DMS 273 treated with DMSO at 0.1 percent for 48 hours (cell line): ENCODE measurements around the gene CEP131.

ENCODE experiments used
- DNase-seq: peaks from one replicate; lab custom pipeline; 2025; lab: John Stamatoyannopoulos, UW

Gene CEP131

DNA sequence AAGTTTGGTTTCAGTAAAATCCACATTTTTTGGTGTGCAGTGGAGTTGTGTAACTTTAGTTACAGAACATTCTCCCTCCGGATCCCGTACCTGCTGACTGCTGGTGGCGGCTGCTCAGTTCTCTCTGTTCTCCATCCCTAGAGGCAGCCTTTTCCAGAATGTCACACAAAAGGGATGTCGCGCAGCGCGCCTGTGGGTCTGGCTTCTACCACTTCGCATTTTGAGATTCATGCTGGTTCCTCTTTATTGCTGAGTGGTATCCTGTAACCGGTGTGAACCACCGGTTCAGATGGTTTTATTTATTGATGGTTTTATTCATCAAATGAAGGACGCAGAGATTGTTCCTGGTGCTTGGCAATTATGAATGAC lies 981 bp upstream of the CEP131 start:
- DNase-seq, result no peak

DNA sequence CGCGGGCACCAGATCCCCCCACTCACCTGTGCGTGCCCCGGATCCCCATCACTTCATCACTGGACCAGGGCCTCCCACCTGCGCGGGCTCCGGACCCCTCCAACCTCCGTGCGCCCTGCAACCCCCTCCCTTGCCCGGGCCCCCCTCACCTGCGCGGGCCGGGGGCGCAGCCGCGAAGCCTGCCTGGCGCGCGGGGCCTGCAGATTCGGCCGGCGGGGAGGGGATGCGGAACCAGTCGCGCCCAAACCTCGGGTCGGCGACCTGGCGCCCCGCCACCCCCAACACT lies 202 bp downstream of the CEP131 start:
- no peak for DNase-seq

DNA sequence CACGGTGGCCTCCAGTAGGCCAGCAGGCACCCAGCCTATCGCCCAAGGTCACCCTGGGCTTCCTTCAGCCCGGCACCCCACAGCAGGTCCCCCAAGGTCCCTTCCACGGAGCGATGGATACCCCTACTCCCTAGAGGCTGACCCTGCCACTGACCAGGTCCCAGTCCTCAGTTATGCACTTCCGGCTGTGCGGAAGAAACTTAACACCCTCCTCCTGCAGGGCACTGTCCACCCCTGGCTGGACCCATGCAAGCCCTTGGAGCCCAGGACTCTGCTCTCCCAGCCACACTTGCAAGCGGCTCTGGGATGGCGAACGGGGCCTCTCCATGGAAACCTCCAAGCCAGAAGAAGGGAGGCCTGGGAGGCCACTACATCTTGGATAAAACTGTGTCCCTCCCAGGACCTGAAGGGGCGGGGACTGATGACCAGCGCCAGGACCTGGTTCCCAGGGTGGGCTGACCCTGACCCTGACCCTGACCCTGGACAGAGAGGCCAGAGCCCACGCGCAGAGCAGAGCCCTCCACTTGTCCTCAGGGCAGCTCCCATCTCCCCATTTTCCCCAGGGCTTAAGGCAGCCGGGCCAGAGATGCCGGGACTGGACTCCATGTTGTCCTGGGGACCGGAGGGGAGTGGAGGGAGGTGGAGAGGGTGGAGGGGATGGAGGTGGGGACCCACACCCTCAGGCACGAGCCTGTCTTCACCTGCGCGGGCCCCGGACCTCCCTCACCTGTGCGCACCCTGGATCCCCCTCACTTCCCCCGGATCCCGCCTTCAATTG lies 734 bp downstream of the CEP131 start:
- no peak for DNase-seq

DNA sequence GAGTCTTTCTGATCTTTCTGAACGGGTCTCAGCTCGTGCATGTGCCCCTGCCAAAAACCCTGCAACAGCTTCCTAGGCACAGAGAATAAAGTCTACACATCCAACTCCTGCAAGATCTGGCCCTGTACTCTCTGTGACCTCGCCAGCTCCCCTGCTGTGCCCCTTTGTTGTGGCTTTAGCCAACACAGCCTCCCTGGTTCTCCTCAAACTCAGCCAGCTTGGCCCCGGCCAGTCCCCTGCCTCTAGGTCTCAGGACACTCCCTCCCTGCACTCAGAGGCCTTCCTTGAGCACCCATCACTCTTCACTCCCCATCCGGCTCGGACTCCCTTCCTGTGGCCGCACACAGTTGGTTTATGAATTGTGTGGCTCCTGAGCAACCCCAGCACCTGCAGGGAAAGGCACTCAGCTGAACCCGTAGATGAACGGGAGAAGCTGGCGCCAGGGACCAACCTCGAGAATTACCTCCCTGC lies 1.4 kb downstream of the CEP131 start:
- no peak for DNase-seq

DNA sequence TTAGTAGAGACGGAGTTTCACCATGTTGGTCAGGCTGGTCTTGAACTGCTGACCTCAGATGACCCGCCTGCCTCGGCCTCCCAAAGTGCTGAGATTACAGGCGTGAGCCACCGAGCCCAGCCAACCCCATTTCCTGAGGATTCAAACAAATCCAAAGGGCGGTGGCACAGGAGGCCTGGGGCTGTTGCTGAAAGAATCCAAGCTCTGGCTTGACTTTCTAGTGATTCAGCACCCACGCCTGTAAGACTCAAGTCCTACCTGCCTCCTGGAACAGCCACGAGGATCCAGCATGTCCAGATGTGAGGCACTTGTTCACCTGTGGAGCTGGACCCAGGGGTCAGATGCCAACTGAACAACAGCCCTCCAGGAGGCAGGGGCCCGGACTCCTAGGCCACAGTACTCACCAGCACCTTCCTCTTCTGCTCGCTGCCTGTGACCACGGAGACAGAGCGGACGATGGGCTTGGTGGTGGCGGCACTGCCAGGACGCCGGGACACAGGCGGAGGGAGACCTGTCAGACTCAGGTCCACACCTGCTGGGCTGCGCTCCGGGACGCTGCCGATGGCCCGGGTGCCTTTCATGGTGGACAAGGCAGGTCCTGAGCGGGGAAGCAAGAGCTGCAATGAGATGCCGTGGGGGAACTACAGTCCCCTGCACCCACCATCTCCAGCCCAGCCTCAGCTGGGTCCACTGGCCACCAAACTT lies 3.1 kb downstream of the CEP131 start:
- no peak for DNase-seq

DNA sequence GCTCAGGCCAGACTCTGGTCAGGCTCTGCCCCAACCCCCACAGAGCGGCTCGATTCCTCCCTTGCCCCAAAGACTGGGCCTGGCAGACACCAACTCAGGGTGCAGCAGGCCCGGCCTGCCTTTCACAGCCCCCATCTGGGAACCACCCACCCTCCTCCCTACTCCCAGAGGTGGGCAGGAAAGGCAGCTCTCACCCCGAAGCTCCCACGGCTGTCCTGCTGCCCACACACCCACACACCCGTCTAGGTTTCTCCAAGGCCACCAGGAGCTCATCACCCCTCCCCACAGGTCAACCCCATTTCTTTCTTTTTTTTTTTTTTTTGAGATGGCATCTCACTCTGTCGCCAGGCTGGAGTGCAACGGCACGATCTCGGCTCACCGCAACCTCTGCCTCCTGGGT lies 3.8 kb downstream of the CEP131 start:
- no peak for DNase-seq

DNA sequence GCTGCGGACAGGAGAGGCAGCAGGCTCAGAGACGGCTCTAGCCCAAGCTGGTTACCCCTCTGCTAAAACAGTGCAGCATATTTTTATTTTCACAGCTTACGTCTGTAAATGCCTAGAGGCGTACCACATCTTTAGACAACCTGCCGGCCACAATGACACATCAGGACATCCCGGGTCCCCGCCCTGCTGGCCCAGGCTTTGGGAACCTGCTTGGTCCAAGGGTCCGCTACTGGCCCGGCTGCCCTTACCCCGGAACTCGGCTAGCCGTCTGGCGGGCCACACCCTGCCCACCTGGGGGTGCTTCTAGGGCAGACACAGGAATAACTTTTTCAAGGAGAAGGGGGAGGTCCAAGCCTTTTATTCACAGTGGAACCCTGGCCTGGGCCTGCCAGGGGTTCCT lies 4.3 kb downstream of the CEP131 start:
- DNase-seq, result no peak

DNA sequence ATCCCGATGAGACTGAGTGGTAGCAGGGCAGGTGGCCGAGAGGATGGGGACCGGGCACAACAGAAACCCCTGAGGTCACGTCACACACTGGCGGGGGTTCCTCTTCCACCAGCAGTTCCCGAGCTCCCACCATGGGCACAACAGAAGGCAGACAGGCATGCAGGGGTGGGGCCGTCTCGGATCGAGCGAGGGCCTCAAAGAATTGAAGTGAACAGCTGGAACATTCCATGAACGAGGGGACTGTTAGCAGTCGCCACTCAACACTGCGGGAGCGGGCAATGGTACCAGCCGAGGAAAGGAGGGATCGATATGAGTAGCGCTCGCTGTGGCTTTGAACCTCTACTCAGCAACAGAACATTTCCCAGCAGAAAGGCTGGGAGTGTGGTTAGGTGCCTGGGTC lies 5.3 kb downstream of the CEP131 start:
- DNase-seq, result no peak

DNA sequence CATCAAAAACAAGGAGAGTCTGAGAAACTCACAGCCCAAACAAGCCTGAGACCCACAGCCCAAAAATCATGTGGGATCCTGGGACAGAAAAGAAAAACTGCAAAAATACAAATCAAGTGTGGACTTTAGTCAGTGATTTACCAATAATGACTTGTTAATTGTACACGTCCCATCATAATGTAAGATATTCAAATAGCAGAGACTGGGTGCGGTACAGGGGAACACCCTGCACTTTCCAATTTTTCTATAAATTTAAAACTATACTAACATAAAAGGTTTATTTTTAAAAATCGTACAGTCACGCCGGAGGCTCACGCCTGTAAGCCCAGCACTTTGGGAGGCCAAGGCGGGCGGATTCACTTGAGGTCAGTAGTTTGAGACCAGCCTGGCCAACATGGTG lies 8.8 kb downstream of the CEP131 start:
- no peak for DNase-seq

DNA sequence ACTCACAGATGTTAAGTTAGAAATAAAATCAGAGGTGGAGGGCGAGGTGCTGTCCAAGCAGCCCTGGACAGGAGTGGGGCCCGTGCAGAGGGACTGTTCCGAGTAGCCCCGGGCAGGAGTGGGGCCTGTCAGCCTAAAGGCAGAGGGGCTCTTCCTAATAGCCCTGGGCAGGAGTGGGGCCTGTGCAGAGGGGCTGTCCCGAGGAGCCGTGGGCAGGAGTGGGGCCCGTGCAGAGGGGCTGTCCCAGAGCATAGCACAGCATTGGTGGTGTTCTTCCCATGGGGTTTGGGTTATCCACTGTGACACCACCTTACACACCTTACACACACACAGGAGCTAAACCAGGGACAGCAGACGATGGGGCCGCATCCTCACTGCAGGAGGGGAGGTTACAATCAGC lies 10.4 kb downstream of the CEP131 start:
- no peak for DNase-seq

DNA sequence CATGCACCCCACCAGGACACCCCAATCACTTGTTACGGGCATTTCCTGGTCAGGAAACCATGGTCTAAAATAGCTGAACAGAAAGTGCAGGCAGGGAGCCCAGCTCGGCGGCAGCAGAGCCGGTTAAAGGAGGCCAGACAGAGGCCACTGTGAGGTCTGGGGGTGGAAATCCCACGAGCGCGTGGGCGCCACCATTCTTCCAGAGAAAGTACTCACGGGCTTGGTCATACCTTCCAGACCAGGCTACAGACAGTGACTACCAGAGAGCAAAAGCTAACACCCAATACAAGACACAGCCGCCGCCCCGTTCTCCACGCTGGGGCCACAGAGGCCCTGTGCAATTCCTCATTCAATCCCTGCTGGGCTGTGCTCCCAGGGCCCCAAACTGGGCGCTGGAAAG lies 11.9 kb downstream of the CEP131 start:
- DNase-seq, result no peak

DNA sequence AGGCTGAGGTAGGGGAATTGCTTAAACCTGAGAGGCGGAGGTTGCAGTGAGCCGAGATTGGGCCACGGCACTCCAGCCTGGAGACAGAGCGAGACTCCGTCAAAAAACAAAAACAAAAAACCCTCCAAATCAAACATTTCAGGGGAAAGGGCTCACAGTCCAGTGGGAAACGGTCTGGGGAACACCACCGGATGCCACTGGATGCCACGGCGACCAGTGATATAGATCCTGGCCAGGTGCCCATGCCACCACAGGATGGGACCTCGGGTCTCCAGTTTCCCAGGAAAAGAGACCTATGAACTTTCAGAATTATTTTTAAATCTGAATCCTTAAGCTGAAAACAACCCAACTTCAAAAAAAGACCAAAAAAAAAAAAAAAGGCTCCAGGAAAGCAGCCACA lies 12.3 kb downstream of the CEP131 start:
- DNase-seq, result no peak

DNA sequence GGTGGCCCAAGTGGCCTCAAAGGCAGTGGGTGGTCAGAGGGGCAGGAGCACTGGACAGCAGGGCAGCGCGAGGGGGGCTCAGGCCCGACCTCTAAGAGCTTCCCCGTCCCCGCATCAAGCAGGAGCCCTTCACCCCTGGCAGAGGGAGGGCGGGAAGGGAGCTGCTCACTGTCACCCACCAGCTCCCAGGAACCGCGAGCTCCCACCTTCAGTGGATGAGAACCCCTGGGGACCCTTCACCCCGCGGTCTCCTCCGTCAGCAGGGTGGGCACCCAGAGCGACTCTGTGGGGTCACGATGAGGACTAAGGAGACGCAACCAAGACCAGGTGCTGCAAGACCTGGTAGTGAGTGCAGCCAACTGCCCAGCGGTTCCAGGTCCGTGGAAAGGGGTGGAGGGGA lies 13.6 kb downstream of the CEP131 start:
- DNase-seq, result no peak

DNA sequence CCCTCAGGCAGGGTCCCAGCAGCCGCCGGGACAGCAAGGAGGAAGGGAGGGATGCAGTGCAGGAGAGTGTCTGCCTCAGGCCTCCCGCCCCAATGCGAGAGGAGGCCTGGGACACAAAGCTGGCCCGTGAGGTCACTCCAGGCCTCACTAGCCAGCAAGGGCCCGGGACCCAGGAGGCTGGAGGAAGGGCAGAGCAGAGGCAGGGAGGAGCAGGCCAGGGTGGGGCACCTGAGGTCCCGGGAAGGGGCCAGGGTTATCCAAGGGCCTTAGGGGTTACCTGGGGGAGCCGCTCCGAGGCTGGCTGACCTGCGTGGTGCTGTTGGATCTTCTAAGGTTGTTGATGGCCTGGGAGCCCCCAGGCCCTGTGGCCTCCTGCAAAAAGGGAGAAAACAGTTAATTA lies 14.1 kb downstream of the CEP131 start:
- DNase-seq, result no peak

DNA sequence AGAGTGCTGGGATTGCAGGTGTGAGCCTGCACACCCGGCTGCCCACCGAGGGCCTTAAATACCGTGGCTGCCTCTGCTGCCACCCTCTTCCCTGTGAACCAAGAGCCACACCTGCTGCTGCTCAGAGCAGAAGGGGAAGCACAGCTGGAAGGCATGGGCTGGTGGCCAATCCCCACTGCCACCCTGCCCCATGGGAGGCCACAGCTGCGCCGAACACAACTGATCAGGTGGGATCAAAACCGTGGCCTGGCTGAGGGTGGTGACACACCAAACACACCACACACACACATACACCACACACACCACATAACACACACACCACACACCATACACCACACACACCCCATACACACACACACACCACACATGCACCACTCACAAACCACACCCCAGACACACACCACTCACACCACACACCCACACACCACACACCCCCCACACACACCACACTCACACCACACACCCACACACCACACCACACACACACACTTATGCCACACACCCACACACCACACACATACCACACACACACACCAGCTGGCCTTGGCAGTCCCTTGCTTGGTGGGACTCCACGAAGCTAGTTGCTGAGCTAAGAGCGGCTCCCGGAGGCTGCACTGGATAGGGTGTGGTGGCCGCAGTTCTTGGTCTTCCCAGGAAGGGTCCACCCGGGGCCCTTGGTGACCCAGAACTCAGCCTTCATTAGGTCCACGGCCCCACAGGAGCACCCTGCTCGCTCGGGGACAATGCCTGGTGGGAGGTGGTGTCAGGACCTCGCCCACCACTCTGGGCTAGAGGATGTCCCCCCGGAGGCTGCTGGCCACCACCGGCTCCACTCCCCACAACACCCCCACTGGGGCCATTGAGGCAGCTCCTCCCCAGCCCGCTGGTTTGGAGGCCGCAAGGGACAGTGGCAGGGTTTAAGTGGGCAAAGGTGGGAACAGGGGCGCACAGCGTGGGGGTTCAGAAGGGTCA lies 14.9 kb downstream of the CEP131 start:
- no peak for DNase-seq

DNA sequence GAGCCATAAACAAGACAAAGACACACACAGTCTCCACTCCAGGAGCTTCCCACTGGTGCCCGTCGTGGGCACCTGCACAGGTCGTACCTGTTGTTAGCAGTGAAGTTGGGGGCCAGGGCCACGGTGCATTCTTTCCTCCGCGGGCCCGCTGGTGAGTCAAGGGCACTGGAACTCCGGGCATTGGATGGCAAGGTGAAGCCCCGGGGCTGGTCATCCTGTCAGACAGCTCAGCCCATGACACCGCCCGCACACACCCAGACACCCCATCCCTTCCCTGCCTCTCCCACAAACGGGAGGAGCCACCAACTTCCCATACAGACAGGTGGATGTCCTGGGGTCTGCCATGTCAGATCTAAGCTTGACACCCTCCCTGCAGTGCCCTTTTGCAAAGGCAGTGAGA lies 16.1 kb downstream of the CEP131 start:
- DNase-seq, result no peak

DNA sequence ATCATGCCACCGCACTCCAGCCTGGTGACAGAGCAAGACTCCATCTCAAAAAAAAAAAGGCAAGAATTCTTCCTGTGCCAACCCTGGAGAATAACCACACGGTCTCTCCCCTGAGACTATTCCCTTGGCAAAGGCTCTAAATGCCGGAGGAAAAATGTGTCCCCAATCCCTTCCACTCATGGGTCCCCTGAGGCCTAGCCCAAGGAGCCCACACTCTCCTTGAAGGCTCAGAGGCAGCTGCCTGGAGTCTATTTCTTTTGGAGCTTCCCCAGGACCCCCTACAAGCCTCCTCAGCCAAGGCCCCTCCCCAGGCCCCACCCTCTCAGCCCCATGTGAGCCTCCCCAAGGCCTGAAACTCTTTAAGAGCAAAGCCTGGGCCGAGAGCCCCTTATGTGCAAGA lies 16.6 kb downstream of the CEP131 start:
- no peak for DNase-seq

DNA sequence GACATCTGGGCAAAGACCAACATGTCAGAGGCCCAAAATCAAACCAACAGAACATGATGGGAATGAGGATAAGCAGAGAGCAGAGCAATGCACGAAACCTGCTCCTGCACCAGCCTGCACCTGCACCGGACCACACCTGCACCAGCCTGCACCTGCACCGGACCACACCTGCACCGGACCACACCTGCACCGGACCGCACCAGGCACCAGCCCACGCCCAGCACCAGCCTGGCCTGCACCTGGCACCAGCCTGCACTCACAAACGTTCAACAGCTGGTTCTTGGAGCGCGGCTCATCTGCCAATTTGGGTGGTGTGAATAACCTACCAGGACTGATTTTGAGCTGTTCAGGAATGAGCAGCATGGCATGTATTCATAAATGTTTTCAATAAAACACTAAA lies 18.2 kb downstream of the CEP131 start:
- no peak for DNase-seq

DNA sequence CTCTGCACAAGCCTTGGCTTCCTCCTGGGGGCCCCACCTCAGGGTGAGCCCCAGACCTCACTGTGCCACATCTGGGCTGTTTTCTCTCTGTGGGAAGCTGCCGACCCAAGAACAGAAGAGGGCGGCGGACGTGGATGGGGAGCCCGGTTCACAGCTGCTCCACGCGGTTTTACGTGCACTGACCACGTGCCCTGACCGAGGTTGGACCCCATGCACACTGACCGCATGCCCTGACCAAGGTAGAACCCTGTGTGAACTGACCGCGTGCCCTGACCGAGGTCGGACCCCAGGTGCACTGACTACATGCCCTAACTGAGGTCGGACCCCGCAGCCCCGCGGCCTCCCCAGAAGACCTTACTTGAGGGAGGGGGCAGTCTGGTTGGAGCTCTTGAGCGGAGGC lies 19.6 kb downstream of the CEP131 start:
- DNase-seq, result no peak

DNA sequence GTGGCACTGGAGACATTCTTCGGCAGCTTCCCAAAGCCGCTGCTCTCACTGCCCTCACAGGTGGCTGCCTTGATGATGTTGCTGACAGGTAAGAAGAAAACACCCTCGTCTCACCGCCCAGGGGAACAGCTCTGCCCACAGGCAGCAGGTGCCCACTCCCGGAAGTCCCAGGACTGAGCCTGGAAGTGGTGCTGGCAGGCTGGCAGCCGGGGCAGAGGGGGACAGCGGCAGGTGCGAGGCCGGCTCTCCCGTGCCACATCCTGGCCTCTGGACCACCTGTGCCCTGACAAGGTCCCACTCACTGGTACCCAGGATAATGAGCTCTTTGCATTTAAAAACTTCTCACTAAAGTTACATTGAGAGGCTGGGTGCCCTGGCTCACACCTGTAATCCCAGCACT lies 20.4 kb downstream of the CEP131 start:
- no peak for DNase-seq

DNA sequence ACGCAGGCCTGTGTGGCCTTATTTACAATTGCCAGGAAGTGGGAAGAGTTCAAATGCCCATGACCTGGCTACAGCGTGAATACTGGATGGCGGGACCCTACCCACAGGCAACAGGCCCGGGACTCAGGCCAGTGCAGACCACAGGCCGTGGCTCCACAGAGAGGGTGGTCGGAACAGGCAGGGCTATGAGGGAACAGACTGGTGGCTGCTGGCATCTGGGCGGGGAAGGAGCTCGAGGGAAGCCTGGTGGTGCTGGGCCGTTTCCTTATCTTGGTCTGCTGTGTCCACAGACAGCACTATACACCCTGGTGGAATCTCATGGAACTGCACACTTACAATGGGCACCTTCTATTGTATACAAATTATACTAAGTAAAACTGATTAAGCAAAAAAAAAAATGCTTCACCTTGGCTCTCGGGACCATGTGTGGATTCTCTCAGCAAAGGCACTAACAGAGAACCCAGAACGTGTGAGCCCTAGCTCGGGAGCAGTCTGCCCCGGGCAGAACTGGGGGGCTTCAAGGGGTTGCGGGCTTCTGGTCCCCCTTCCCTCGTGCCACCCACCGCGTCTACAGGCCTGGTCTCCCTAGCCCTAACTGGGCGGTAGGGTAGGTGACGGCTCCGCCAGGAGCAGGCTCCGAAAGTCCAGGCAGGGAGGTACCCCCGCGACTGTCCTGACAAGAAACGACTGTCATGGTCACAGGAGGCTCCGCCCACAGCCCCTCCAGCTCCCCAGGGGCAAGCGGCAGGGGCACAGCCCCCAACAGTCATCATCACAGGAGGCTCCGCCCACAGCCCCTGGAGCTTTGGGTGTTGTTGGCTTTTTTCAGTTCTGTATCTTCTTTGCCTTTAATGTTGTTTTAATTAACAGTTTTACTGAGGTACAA lies 21.8 kb downstream of the CEP131 start:
- peak; percentile 61 for DNase-seq

DNA sequence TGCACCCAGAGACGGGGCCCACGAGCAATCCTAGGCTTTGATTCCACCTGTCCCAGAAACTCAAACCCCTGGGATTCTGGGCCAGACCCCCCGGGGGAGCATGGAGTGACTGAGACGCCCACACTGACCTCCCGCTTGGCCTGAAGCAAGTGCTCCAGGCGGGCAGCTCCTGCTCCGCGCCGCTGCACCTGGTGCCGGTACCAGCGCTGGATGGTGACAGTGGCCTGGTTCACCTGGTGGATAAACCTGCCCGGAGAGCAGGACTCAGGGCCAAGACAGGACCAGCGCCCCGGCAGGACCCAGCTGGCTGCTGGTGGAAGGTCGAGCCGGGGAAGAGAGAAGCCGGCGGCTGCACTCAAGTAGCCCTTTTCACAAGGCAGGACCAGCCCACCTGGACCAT lies 22.6 kb downstream of the CEP131 start:
- no peak for DNase-seq
